TTC549 (cell line): Measurements from ENCODE around the gene ACTG2.

Experiments
- FAIRE-seq: peaks from 2 replicates; lab custom pipeline; 2012; peaks lifted over from hg19 to GRCh38; lab: Jason Lieb, UNC

Gene ACTG2

DNA sequence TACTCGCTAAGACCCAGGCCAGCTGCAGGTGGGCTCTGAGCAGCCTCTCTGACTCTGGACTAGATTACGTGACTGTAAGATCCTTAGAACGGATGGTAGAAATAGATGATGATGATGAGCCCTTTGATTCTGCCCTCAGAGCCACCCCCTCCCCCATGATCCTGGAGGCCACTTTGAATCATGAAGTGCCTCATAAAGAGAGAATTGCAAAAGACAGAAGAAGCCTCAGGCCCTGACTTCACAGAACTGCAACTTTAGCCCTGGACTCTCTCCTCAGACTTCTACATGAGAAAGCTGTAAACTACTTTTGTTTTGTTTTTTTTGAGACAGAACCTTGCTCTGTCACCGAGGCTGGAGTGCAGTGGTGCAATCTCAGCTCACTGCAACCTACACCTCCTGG is 76.5 kb downstream of the ACTG2 start:
- FAIRE-seq: no peak
